A549 (cell line): ENCODE data around the gene SEPTIN2. TPM values are rescaled to one million over a fixed set of nuclear protein-coding genes. Genes with fewer than 3 reads are reported as not detected.

Experiments
- ATAC-seq, 2 experiments: fragments of 200-7000 bp in 1 of 2; fragments of >200 bp in 1 of 2; cut with Nextera tagmentation in 1 of 2; cut with Tn5 transposase in 1 of 2; 3 replicates each; pipeline versions ENCODE4 v1.8.0 to v1.9.1; 2018 to 2020; ENCODE audit warnings: mild to moderate bottlenecking in 1 of 2, moderate library complexity in 1 of 2
- CTCF ChIA-PET: fragments of 300-600 bp; sonication (Branson Sonifier 250); formaldehyde crosslinking; extraction: SDS; loops from one replicate; lab custom pipeline; 2021; ENCODE audit warnings: antibody characterized with exemption, inconsistent platforms; lab: Yijun Ruan, JAX
- POLR2A ChIA-PET: fragments of 350-600 bp; formaldehyde crosslinking; extraction: SDS; loops from one replicate; lab custom pipeline; 2021; ENCODE audit warnings: antibody characterized with exemption, inconsistent platforms; lab: Yijun Ruan, JAX
- DNase-seq, 2 experiments: peaks; one replicate each; pipeline versions ENCODE4 v3.0.0 to v3.0.0-alpha.2; 2011 to 2016; ENCODE audit warnings: low read depth in 1 of 2, low spot score in 1 of 2
- FAIRE-seq: peaks from 2 replicates; lab custom pipeline; 2011; peaks lifted over from hg19 to GRCh38; lab: Jason Lieb, UNC
- H3K27ac ChIP-seq, 2 experiments: fragments of >200 bp; sonication (Bioruptor Twin); formaldehyde crosslinking; 3 replicates each; pipeline ENCODE4 v1.5.1; 2016 to 2017
- H3K4me1 ChIP-seq: fragments of >200 bp; sonication (Bioruptor Twin); formaldehyde crosslinking; 3 replicates; pipeline ENCODE4 v1.6.1; 2016
- H3K4me2 ChIP-seq: fragments of >200 bp; sonication (Bioruptor Twin); formaldehyde crosslinking; 3 replicates; pipeline ENCODE4 v1.6.1; 2016
- H3K4me3 ChIP-seq: fragments of >200 bp; sonication (Bioruptor Twin); formaldehyde crosslinking; 3 replicates; pipeline ENCODE4 v1.5.1; 2016
- H3K9me3 ChIP-seq: fragments of >200 bp; sonication (Bioruptor Twin); formaldehyde crosslinking; 3 replicates; pipeline ENCODE4 v1.6.1; 2016
- BHLHE40 ChIP-seq: IDR thresholded peaks from 2 replicates; pipeline ENCODE4 v1.6.1; 2012; ENCODE audit warnings: low read depth, low read length, inconsistent platforms
- CBX8 ChIP-seq: fragments of 200-600 bp; sonication (generic); IDR thresholded peaks from 2 replicates; pipeline ENCODE4 v1.6.1; 2016
- EHF ChIP-seq: fragments of 250-450 bp; sonication (Bioruptor Pico); IDR thresholded peaks from 2 replicates; pipeline ENCODE4 v1.5.0; 2020; ENCODE audit warnings: mild to moderate bottlenecking
- FOSB ChIP-seq: fragments of 250-450 bp; sonication (Bioruptor Pico); IDR thresholded peaks from 2 replicates; pipeline ENCODE4 v1.5.0; 2020; ENCODE audit warnings: mild to moderate bottlenecking, moderate library complexity
- HDAC2 ChIP-seq: fragments of 200-600 bp; sonication (generic); IDR thresholded peaks from 2 replicates; pipeline ENCODE4 v1.6.1; 2016
- KDM5A ChIP-seq: fragments of 200-600 bp; sonication (generic); IDR thresholded peaks from 2 replicates; pipeline ENCODE4 v1.6.1; 2016; ENCODE audit warnings: antibody characterized with exemption, mild to moderate bottlenecking
- NPAS2 ChIP-seq: fragments of 250-450 bp; sonication (Bioruptor Pico); IDR thresholded peaks from 2 replicates; pipeline ENCODE4 v1.8.0; 2022; ENCODE audit warnings: mild to moderate bottlenecking, moderate library complexity, borderline replicate concordance
- PHF8 ChIP-seq: fragments of 200-600 bp; sonication (generic); IDR thresholded peaks from 2 replicates; pipeline ENCODE4 v1.6.1; 2016; ENCODE audit warnings: low read depth, mild to moderate bottlenecking, antibody characterized with exemption, moderate library complexity, borderline replicate concordance
- POLR2A ChIP-seq: IDR thresholded peaks from 2 replicates; pipeline ENCODE4 v1.6.1; 2012; ENCODE audit warnings: mild to moderate bottlenecking, low read length
- POLR2AphosphoS2 ChIP-seq: conservative IDR thresholded peaks from 2 replicates; pipeline ENCODE4 v1.6.1; 2012; ENCODE audit warnings: low read length, improper control_type of control experiment, inconsistent platforms
- RCOR1 ChIP-seq: fragments of 150-350 bp; IDR thresholded peaks from 2 replicates; pipeline ENCODE4 v1.6.1; 2014; ENCODE audit warnings: antibody characterized with exemption, low read length, low read depth
- ZC3H11A ChIP-seq: fragments of 450-650 bp; IDR thresholded peaks from 2 replicates; pipeline ENCODE4 v1.6.1; 2014; ENCODE audit warnings: antibody characterized with exemption, mild to moderate bottlenecking
- ZNF302 ChIP-seq: fragments of 250-450 bp; sonication (Bioruptor Pico); IDR thresholded peaks from 2 replicates; pipeline ENCODE4 v1.9.0; 2021; ENCODE audit warnings: inconsistent platforms, mild to moderate bottlenecking, moderate library complexity
- WGBS: methylation state at CpG from one replicate; pipeline ENCODE4 v1.1.6; 2017; ENCODE audit errors: missing lambda C conversion rate; 5-methylcytosine and 5-hydroxymethylcytosine counted together
- polyA plus RNA-seq, 4 experiments: library from polyadenylated mRNA; depleted of rRNA in 3 of 4; stranded (reverse); fragments of >200 nt; fragmentation: RNase III in 1 of 4; extraction: RNeasy Plus Mini Kit Qiagen cat#74134 plus additional on column Dnase treatment in 1 of 4; gene quantifications; 2 replicates in 3 of 4; 3 replicates in 1 of 4; pipeline ENCODE4 v1.2.3, GENCODE V29; 2011 to 2017
- TF ChIP-seq, protein P1 (sequence below): fragments of 150-350 bp; IDR thresholded peaks from 2 replicates; pipeline ENCODE4 v1.6.1; 2014; ENCODE audit warnings: low read depth, mild to moderate bottlenecking, low read length
- TF ChIP-seq, protein P2 (sequence below): fragments of >200 bp; sonication (Bioruptor Twin); formaldehyde crosslinking; IDR thresholded peaks from 2 replicates; pipeline ENCODE4 v1.6.1; 2016
- TF ChIP-seq, protein P3 (sequence below): IDR thresholded peaks from 2 replicates; pipeline ENCODE4 v1.6.1; 2012
- TF ChIP-seq, protein P4 (sequence below): fragments of 450-650 bp; IDR thresholded peaks from 2 replicates; pipeline ENCODE4 v1.6.1; 2014; ENCODE audit warnings: antibody characterized with exemption
- TF ChIP-seq, protein P5 (sequence below): fragments of >200 bp; sonication (Bioruptor Twin); formaldehyde crosslinking; IDR thresholded peaks from 3 replicates; pipeline ENCODE4 v1.6.1; 2016

The SEPTIN2 gene
- polyA plus RNA-seq, 2 of the 4 experiments (the other 2 are of a cell fraction), result 341 to 762 TPM

DNA sequence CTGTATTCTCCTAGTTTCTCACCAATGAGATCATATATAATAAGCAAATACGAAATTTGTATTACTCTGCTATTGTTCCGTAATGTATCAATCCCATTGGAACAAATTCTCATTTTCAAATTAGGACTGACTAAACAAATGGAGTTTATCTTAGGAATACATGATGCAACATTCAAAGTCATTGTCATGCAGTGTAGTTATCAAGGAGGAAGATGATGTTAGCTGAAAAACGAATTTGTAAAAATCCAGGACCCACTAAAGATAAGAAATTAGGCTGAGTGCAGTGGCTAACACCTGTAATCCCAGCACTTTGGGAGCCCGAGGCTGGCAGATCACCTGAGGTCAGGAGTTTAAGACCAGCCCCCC is 14.9 kb downstream of the SEPTIN2 start:
- H3K9me3 ChIP-seq, result no peaks in the 10 kb centered on the region
- TF ChIP-seq POLR2A (no peak), NPAS2 (CRISPR knock-in tag) (no peak), KDM5A (no peak), ZC3H11A (no peak), RCOR1 (no peak), ZNF302 (no peak), PHF8 (no peak), FOSB (no peak), EHF (no peak), BHLHE40 (no peak), HDAC2 (no peak), CBX8 (no peak)
- TF ChIP-seq, protein P1, sequence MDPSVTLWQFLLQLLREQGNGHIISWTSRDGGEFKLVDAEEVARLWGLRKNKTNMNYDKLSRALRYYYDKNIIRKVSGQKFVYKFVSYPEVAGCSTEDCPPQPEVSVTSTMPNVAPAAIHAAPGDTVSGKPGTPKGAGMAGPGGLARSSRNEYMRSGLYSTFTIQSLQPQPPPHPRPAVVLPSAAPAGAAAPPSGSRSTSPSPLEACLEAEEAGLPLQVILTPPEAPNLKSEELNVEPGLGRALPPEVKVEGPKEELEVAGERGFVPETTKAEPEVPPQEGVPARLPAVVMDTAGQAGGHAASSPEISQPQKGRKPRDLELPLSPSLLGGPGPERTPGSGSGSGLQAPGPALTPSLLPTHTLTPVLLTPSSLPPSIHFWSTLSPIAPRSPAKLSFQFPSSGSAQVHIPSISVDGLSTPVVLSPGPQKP, result no peak
- TF ChIP-seq, protein P2, sequence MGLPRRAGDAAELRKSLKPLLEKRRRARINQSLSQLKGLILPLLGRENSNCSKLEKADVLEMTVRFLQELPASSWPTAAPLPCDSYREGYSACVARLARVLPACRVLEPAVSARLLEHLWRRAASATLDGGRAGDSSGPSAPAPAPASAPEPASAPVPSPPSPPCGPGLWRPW, result no peak
- TF ChIP-seq, protein P3, sequence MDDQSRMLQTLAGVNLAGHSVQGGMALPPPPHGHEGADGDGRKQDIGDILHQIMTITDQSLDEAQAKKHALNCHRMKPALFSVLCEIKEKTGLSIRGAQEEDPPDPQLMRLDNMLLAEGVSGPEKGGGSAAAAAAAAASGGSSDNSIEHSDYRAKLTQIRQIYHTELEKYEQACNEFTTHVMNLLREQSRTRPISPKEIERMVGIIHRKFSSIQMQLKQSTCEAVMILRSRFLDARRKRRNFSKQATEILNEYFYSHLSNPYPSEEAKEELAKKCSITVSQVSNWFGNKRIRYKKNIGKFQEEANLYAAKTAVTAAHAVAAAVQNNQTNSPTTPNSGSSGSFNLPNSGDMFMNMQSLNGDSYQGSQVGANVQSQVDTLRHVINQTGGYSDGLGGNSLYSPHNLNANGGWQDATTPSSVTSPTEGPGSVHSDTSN, result no peak
- TF ChIP-seq, all 56 proteins: peak for 0
- Histone ChIP-seq H3K4me2 (no peak overlapping the region), H3K4me3 (no peak overlapping the region), H3K27ac (no peak overlapping the region), H3K4me1 (no peaks in the 10 kb centered on the region)
- FAIRE-seq (no peak), DNase-seq (no peak), ATAC-seq (no peak)
- ChIA-PET POLR2A (no interaction called here), CTCF (interaction anchor here (0.8 kb wide), 1 partner anchor 15 kb away, joined by 3 read pairs; the partner anchor contains the start of genes HDLBP and SEPTIN2)
- WGBS, result 93% methylated on average over 4 of the region's 4 CpGs

DNA sequence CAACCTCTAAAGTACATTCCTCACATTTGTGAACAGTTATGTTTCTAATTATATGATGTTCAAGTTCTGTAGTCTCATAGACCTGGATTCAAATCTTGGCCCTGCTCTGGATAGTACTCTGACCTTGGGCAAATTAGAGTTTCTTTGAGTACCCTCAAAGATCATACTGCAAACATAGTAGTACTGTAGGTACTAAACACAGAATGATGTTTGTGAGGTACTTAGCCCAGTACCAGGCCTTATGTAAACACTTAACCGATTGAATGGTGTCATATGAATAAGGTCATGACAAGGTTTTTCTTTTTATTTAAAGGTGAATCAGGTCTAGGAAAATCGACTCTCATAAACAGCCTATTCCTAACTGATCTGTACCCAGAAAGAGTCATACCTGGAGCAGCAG is 19.1 kb downstream of the SEPTIN2 start:
- DNase-seq (no peak), ATAC-seq (no peak), FAIRE-seq (no peak)
- no peak overlapping the region for H3K4me2 ChIP-seq
- POLR2A ChIA-PET, result no interaction called here
- TF ChIP-seq, protein P4, sequence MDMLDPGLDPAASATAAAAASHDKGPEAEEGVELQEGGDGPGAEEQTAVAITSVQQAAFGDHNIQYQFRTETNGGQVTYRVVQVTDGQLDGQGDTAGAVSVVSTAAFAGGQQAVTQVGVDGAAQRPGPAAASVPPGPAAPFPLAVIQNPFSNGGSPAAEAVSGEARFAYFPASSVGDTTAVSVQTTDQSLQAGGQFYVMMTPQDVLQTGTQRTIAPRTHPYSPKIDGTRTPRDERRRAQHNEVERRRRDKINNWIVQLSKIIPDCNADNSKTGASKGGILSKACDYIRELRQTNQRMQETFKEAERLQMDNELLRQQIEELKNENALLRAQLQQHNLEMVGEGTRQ, result no peak
- TF ChIP-seq POLR2AphosphoS2, result no peak
- CTCF ChIA-PET, result no interaction called here
- no peak overlapping the region for H3K27ac ChIP-seq
- no peak overlapping the region for H3K4me3 ChIP-seq
- 17% methylated on average over 2 of the region's 2 CpGs for WGBS
- no peaks in the 10 kb centered on the region for H3K9me3 ChIP-seq
- H3K4me1 ChIP-seq, result peaks cover 4% of the 10 kb centered on the region; the same call in 1 of the 3 replicates

DNA sequence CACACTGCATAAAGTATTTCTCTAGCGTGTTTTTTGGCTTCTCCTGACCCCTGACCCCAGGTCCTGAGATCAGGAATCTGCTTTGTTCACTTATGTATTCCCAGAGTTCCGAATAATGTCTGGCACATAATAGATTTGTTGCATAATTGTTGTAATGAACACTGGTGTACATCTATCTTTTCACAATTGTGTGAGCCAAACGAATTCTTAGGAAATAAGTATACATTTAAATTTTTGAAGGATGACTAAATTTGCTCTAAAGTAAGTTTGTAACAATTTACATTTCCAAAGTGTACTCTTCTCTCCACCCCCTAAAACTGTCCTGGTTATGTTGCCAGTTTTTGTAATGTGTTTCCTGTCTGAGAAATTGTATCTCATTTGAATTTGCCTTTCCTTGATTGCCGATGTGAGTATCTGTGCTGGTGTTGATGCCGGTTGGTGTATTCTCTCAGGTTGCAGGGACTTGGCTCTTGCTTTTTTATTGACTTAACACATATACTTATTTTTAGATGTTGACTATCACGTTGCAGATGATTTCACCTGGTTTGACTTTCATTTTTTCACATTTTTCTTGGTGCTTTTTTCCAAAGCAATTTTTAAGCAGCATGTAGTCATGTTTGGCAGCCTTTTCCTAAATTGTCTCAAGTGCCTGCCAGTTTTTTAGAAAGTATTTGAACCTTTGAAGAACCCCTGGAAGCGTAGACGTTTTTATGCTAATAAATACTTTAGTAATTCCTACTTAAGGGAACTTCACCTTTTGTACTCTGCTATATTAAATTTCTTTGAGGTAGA is 24.3 kb downstream of the SEPTIN2 start:
- no peak for ATAC-seq

More for the DNA sequence above, 24.3 kb downstream of the SEPTIN2 start:
- Histone ChIP-seq H3K27ac (no peak overlapping the region), H3K9me3 (no peaks in the 10 kb centered on the region), H3K4me1 (peaks cover 13% of the 10 kb centered on the region; the same call in 1 of the 3 replicates), H3K4me2 (no peak overlapping the region), H3K4me3 (no peak overlapping the region)
- no peak for DNase-seq
- TF ChIP-seq, protein P5, sequence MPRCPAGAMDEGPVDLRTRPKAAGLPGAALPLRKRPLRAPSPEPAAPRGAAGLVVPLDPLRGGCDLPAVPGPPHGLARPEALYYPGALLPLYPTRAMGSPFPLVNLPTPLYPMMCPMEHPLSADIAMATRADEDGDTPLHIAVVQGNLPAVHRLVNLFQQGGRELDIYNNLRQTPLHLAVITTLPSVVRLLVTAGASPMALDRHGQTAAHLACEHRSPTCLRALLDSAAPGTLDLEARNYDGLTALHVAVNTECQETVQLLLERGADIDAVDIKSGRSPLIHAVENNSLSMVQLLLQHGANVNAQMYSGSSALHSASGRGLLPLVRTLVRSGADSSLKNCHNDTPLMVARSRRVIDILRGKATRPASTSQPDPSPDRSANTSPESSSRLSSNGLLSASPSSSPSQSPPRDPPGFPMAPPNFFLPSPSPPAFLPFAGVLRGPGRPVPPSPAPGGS, result no peak
- CTCF ChIA-PET, result interaction anchor here (0.6 to 0.8 kb wide), 2 partner anchors 19 to 125 kb away, joined by 3 read pairs; no protein-coding TSS in a partner anchor
- no peak for FAIRE-seq
- POLR2A ChIA-PET, result no interaction called here
- WGBS, result 73% methylated on average over 8 of the region's 8 CpGs
